Activated CD8-positive, alpha-beta memory T cell treated with anti-CD3 and anti-CD28 coated beads for 1 hour (primary cell): ENCODE measurements around the gene PRR20A.
"Not testable (repeated sequence)": the region's sequence is repeated elsewhere in the genome, so short reads cannot be mapped to it uniquely, and the experiment has no call there.

Experiments used
- DNase-seq, 2 donors: peaks; one replicate each; pipeline ENCODE4 v3.0.0-alpha.2; 2020; ENCODE audit warnings: low read depth in 1 of 2; ENCODE audit errors: extremely low read depth in 1 of 2

PRR20A gene

GRCh38 chr13:57140235-57140968 is at the start of gene PRR20A:
TSS of gene PRR20A (plus strand) at chr13:57140918. CDS start at chr13:57141305, 387 bp downstream.
- not testable (repeated sequence) for DNase-seq

DNA sequence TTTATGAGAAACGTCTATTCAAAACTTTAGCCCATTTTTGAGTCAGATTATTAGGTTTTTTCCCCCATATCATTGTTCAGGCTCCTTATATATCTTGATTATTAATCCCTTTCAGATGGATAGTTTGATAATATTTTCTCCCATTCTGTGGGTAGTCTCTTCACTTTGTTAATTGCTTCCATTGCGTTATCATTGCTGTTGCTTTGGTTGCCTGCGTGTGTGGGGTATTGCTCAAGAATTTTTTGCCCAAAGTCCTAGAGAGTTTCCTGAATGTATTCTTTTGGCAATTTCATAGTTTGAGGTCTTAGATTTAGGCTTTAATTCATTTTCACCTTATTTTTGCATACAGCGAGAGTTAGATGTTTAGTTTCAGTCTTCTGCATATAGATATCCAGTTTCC is 25.8 kb upstream of the PRR20A start:
- DNase-seq: no peak

DNA sequence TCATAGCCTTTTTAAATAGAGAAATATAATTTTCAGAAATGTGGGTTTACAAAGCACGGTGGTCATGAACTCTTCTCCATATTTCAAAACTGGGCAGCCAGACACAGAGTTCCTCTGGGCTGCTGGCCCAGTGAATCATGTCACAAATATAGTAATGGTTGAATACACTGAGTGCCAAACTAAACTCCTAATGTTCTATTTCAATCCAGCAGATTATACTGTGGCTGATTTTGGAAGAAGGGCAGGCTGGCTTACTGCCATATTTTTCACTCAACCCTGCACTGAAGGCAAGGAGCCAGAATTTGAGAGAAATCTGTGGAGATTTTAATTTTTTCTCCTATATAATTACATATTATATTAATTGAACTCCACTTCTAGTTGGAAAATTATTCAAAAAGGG is 17.0 kb upstream of the PRR20A start:
- DNase-seq: no peak

DNA sequence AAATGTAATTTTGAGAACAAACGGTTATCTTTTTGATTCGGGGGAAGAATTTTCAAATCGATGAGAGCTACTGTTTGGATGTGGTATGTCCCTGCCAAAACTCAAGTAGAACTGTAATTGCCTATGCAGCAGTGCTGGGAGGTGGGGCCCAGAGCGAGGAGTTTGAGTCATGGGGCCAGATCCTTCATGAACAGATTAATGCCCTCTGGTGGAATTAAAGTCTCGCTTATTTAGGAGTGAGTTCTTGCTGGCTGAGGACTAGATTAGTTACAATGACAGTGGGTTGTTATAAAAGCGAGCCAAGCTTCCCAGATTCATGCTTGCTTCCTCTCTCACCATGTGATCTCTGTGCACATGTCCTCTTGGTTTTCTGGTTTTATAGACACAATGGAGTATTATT is 11.8 kb upstream of the PRR20A start:
- no peak for DNase-seq

GRCh38 chr13:57136093-57136492 is 4.6 kb upstream of the PRR20A start:
- DNase-seq: no peak

- no peak for DNase-seq
Observed at GRCh38 chr13:57137585-57137984, 3.1 kb upstream of the PRR20A start.

DNA sequence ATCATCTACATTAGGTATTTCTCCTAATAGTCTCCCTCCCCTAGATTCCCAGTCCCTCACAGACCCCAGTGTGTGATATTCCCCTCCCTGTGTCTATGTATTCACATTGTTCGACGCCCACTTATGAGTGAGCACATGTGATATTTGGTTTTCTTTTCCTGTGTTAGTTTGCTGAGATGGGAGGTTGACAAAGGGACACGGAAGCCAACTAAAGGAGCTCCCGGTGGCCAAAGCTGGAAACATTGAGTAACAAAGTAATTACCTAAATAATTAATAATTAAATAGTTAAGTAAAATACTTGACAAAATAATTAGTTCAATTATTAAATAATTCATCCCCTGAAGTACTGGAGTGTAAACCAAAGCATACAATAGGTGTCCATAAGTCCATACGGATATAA is 1.7 kb upstream of the PRR20A start:
- DNase-seq: no peak

DNA sequence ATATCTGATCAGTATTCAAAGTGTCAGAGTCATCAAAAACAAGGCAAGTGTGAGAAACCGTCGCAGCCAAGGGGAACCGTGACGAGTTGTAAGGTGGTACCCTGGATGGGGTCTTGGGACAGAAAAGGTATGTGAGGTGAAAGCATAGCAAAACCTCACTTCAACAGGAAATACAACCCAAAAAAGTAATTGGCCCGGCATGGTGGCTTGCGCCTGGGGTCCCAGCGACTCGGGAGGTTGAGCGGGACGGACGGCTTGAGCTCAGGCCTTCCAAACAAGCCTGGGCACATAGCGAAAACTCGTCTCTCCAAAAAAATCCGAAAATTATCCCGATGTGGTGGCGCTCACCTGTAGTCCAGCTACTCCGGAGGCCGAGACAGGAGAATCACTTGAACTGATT is 937 bp upstream of the PRR20A start:
- DNase-seq: not testable (repeated sequence)

DNA sequence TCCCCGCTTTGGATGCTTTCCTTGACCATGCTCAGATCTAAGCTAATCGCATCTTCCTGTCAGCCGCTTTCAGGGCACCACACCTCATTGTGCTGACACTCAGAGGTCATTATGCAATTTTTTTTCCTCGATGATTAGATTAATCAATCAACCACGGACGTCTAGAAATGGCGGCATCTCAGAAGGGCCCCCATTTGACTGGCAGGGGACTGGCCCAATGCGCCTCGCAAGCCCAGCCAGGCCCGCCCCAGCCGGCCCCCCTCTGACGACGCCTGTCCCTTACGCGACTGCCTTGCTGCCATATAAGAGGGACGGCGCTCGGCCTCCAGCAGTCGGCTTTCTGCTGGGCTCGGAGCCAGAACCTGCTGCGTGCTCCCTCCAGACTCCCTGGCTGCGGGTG is 6.5 kb downstream of the PRR20A start, which contains the start of gene PRR20B:
Gene PRR20B (plus strand): TSS at position 301 of the 400 bp plus-strand sequence. CDS start 387 bp downstream, outside the sequence.
- not testable (repeated sequence) for DNase-seq

DNA sequence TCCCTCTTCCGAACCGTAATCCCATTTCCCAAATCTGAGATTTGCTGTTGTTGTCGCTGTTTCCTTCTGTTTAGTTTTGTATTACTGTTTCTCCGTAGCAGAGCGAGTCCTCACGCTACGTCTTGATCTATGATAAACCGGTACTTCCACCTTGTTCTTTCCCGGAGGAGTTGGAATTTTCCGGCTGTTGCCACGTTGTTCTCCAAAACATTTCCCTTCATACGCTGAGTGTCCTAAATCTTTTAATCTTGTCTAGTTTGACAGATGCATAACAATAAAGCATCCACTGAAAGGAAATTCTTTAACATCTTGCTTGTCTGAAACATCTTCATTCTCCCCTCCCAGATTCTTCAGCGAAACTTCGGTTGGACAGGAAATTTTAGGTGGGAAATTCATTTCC is 7.4 kb downstream of the PRR20A start:
- DNase-seq: not testable (repeated sequence)

GRCh38 chr13:57153761-57154160 is 13.0 kb downstream of the PRR20A start, which contains the start of gene PRR20C:
TSS of gene PRR20C (plus strand) at chr13:57154061. CDS start at chr13:57154448, 387 bp downstream.
- DNase-seq: not testable (repeated sequence)

DNA sequence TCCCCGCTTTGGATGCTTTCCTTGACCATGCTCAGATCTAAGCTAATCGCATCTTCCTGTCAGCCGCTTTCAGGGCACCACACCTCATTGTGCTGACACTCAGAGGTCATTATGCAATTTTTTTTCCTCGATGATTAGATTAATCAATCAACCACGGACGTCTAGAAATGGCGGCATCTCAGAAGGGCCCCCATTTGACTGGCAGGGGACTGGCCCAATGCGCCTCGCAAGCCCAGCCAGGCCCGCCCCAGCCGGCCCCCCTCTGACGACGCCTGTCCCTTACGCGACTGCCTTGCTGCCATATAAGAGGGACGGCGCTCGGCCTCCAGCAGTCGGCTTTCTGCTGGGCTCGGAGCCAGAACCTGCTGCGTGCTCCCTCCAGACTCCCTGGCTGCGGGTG is 19.6 kb downstream of the PRR20A start, which contains the start of gene PRR20D:
Gene PRR20D (plus strand): TSS at position 301 of the 400 bp plus-strand sequence. CDS start 387 bp downstream, outside the sequence.
- DNase-seq: not testable (repeated sequence)

DNA sequence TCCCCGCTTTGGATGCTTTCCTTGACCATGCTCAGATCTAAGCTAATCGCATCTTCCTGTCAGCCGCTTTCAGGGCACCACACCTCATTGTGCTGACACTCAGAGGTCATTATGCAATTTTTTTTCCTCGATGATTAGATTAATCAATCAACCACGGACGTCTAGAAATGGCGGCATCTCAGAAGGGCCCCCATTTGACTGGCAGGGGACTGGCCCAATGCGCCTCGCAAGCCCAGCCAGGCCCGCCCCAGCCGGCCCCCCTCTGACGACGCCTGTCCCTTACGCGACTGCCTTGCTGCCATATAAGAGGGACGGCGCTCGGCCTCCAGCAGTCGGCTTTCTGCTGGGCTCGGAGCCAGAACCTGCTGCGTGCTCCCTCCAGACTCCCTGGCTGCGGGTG is 26.2 kb downstream of the PRR20A start, which contains the start of gene PRR20E:
Gene PRR20E (plus strand): TSS at position 301 of the 400 bp plus-strand sequence. CDS start 387 bp downstream, outside the sequence.
- not testable (repeated sequence) for DNase-seq

DNA sequence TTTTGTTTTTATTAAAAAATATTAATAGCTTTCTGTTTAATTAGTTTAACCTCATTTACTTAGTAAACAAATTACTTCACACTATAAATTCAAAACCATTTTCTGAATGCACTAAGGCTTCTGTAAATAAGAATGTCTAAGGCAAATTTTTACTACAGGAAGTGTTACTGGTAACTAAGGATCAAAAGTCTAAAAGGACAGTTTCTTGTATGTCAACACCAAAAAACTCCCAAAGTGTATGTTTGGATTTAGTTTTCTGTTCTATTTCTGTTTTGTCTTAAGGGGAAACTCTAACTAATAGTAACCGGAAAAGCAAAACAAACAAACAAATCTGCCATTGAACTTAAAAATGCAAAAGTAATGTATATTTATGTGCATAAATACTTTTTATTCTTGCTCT is 50.9 kb downstream of the PRR20A start:
- DNase-seq: no peak
